Adrenal gland (tissue), 12 donors: ENCODE data around the gene HCK. TPM values are rescaled to one million over a fixed set of nuclear protein-coding genes. Genes with fewer than 3 reads are reported as not detected.

Experiments used
- DNase-seq, 7 donors: peaks; one replicate each; pipeline ENCODE4 v3.0.0-alpha.2; 2019 to 2020
- H3K27ac ChIP-seq, 5 donors: fragments of 200-600 bp; sonication (generic) in 4 of 5; 1 replicate in 3 of 5; 2 replicates in 2 of 5; pipeline versions ENCODE4 v1.5.1 to v1.8.0; 2016 to 2020; ENCODE audit warnings: mild to moderate bottlenecking in 1 of 5
- H3K27me3 ChIP-seq: fragments of 200-600 bp; 2 replicates; pipeline ENCODE4 v1.8.0; 2021
- H3K36me3 ChIP-seq, 2 donors: fragments of 200-600 bp; replicated peaks in 1 of 2; 1 replicate in 1 of 2; 2 replicates in 1 of 2; pipeline versions ENCODE4 v1.5.1 to v1.8.0; 2018 to 2022
- H3K4me1 ChIP-seq, 2 donors: fragments of 200-600 bp; replicated peaks in 1 of 2; 1 replicate in 1 of 2; 2 replicates in 1 of 2; pipeline versions ENCODE4 v1.5.1 to v1.8.0; 2018 to 2021
- H3K4me3 ChIP-seq, 4 donors: fragments of 200-600 bp; sonication (generic) in 3 of 4; one replicate each; pipeline ENCODE4 v1.5.1; 2016 to 2018
- H3K9me3 ChIP-seq, 3 donors: fragments of 200-600 bp; sonication (generic) in 1 of 3; replicated peaks in 1 of 3; 1 replicate in 2 of 3; 2 replicates in 1 of 3; pipeline versions ENCODE4 v1.5.1 to v1.8.0; 2016 to 2021
- CTCF ChIP-seq, 6 experiments: fragments of 450-650 bp in 4 of 6; fragments of 200-600 bp in 2 of 6; sonication (generic) in 1 of 6; IDR thresholded peaks; 1 replicate in 5 of 6; 2 replicates in 1 of 6; pipeline versions ENCODE4 v1.5.1 to v1.8.0; 2016 to 2021; ENCODE audit warnings: antibody characterized with exemption in 6 of 6, mild to moderate bottlenecking in 2 of 6, moderate library complexity in 1 of 6
- POLR2A ChIP-seq, 2 donors: fragments of 450-650 bp; IDR thresholded peaks; one replicate each; pipeline ENCODE4 v1.6.1; 2017; ENCODE audit warnings: antibody characterized with exemption in 2 of 2, mild to moderate bottlenecking in 2 of 2, moderate library complexity in 1 of 2
- WGBS, 4 donors: extraction: QIAGEN DNeasy Blood & Tissue Kit in 2 of 4; methylation state at CpG; one replicate each; pipeline versions ENCODE4 v1.1.5 to v1.1.7; 2013 to 2017; 5-methylcytosine and 5-hydroxymethylcytosine counted together
- intact Hi-C, 2 donors: fragments of 100-400 bp; cut with DNase I; formaldehyde crosslinking; loops; one replicate each; pipeline versions ENCODE4 v1.14.1 to v1.15.0; 2022 to 2023
- polyA plus RNA-seq, 3 donors: library from polyadenylated mRNA; stranded (reverse); fragments of 200-250 nt in 2 of 3; fragments of 350-450 nt in 1 of 3; fragmentation: Illumina TruSeq in 1 of 3; extraction: RNeasy Lipid Tissue Mini Kit (QIAGEN cat#74804) in 1 of 3; gene quantifications; one replicate each; pipeline ENCODE4 v1.2.3, GENCODE V29; 2013 to 2014
- total RNA-seq, 9 donors: library from RNA; depleted of rRNA in 4 of 9; stranded (reverse); fragments of >200 nt in 4 of 9; fragments of 120-200 nt in 1 of 9; fragmentation: NEBNext Ultra II Directional in 1 of 9; extraction: Animal tissue kit (Norgen Biotek cat#: 25700) in 1 of 9; gene quantifications; one replicate each; pipeline versions ENCODE4 v1.1.0 to v1.2.4, GENCODE V29; 2013 to 2023
- donor health status: healthy with polysubstance abuse.
- donor health status: Bipolar disorder and iron deficiency.
- donor health status: DM: yes; HTN: yes; CAD: no.
- donor health status: DM: no; HTN: no; CAD: no.
- donor health status: DM: no; HTN: no; CAD: no.
- donor health status: DM: yes; HTN: yes; CAD: no.

The HCK gene
- total and polyA plus RNA-seq, 12 donors = 3.7 to 49.8 (median 17.0) TPM

GRCh38 chr20:32051720-32052089 is 337 bp upstream of the HCK start:
- no peaks in the 10 kb centered on the region for H3K36me3 ChIP-seq
- no peaks in the 10 kb centered on the region for H3K9me3 ChIP-seq
- H3K4me1 ChIP-seq = peaks cover 0 to 4% of the 10 kb centered on the region in 2 donors
- intact Hi-C loops = no loop called here
- WGBS, 4 donors = 14 to 17% (median 16%) methylated on average over 14 of the region's 14 CpGs
- no peak for DNase-seq
- H3K4me3 ChIP-seq = peak overlapping the region in 1 of 4 donors; percentile 38
- peak overlapping the region in 4 of 5 donors; percentile 21 to 81 (median 48) for H3K27ac ChIP-seq
- TF ChIP-seq CTCF (IDR thresholded peaks at IDR 0.05) = no peak
- no peak for TF ChIP-seq POLR2A (IDR thresholded peaks at IDR 0.05)
- peaks cover 37% of the 10 kb centered on the region for H3K27me3 ChIP-seq

- intact Hi-C loops = no loop called here
- H3K27ac ChIP-seq = peak overlapping the region in 1 of 5 donors; percentile 81
- H3K4me1 ChIP-seq = peaks cover 0 to 4% of the 10 kb centered on the region in 2 donors
- H3K9me3 ChIP-seq = no peaks in the 10 kb centered on the region
- H3K27me3 ChIP-seq = peaks cover 43% of the 10 kb centered on the region
- WGBS, 4 donors = 16 to 21% (median 17%) methylated on average over 21 to 22 of the region's 22 CpGs
- peak in 6 of 7 donors; percentile 33 to 67 (median 50) for DNase-seq
- no peak for TF ChIP-seq CTCF (IDR thresholded peaks at IDR 0.05)
- TF ChIP-seq POLR2A (IDR thresholded peaks at IDR 0.05) = no peak
- H3K36me3 ChIP-seq = no peaks in the 10 kb centered on the region
- peak overlapping the region in 1 of 4 donors; percentile 38 for H3K4me3 ChIP-seq
Measured at GRCh38 chr20:32052778-32053362, 828 bp downstream of the HCK start.

- no peak for DNase-seq
- H3K27me3 ChIP-seq = peaks cover 43% of the 10 kb centered on the region
- H3K4me3 ChIP-seq = no peak overlapping the region
- no peak for TF ChIP-seq CTCF (IDR thresholded peaks at IDR 0.05)
- TF ChIP-seq POLR2A (IDR thresholded peaks at IDR 0.05) = no peak
- intact Hi-C loops = no loop called here
- no peaks in the 10 kb centered on the region for H3K36me3 ChIP-seq
- H3K9me3 ChIP-seq = no peaks in the 10 kb centered on the region
- 67 to 88% (median 76%) methylated on average over 3 of the region's 3 CpGs for WGBS, 4 donors
- peaks cover 0 to 4% of the 10 kb centered on the region in 2 donors for H3K4me1 ChIP-seq
- H3K27ac ChIP-seq = no peak overlapping the region
Measured at GRCh38 chr20:32053648-32054047, 1.6 kb downstream of the HCK start.

- peaks cover 0 to 4% of the 10 kb centered on the region in 2 donors for H3K4me1 ChIP-seq
- peaks cover 32% of the 10 kb centered on the region for H3K27me3 ChIP-seq
- WGBS, 4 donors = 54 to 64% (median 57%) methylated on average over 10 of the region's 10 CpGs
- no peaks in the 10 kb centered on the region for H3K36me3 ChIP-seq
- intact Hi-C loops = no loop called here
- DNase-seq = no peak
- TF ChIP-seq CTCF (IDR thresholded peaks at IDR 0.05) = no peak
- no peak for TF ChIP-seq POLR2A (IDR thresholded peaks at IDR 0.05)
- peak overlapping the region in 1 of 5 donors; percentile 8 for H3K27ac ChIP-seq
- no peaks in the 10 kb centered on the region for H3K9me3 ChIP-seq
- no peak overlapping the region for H3K4me3 ChIP-seq
Measured at GRCh38 chr20:32056708-32057483, 4.9 kb downstream of the HCK start.
